GOT3 (cell line): ENCODE measurements around the gene EDIL3.

Experiments used
- DNase-seq: peaks from one replicate; lab custom pipeline; 2025; ENCODE audit warnings: mixed read lengths; lab: John Stamatoyannopoulos, UW

The EDIL3 gene

GRCh38 chr5:83957188-83957587 is 427.5 kb downstream of the EDIL3 start:
- no peak for DNase-seq

GRCh38 chr5:83956386-83956785 is 428.3 kb downstream of the EDIL3 start:
- DNase-seq, result no peak

- DNase-seq, result no peak
Observed at GRCh38 chr5:83955916-83956315, 428.8 kb downstream of the EDIL3 start.

GRCh38 chr5:83947763-83948162 is 436.9 kb downstream of the EDIL3 start:
- DNase-seq, result no peak

- DNase-seq, result no peak
Observed at GRCh38 chr5:83946516-83946915, 438.2 kb downstream of the EDIL3 start.

GRCh38 chr5:83942155-83942554 is 442.5 kb downstream of the EDIL3 start:
- DNase-seq, result no peak

GRCh38 chr5:83937837-83938236 is 446.8 kb downstream of the EDIL3 start:
- DNase-seq, result no peak

GRCh38 chr5:83931969-83932368 is 452.7 kb downstream of the EDIL3 start:
- no peak for DNase-seq

- no peak for DNase-seq
Observed at GRCh38 chr5:83927140-83927733, 457.4 kb downstream of the EDIL3 start.

- DNase-seq, result no peak
Observed at GRCh38 chr5:83925955-83926337, 458.7 kb downstream of the EDIL3 start.

GRCh38 chr5:83925321-83925954 is 459.2 kb downstream of the EDIL3 start:
- no peak for DNase-seq

GRCh38 chr5:83924891-83925290 is 459.8 kb downstream of the EDIL3 start:
- no peak for DNase-seq

- DNase-seq, result no peak
Observed at GRCh38 chr5:83924171-83924570, 460.5 kb downstream of the EDIL3 start.

- no peak for DNase-seq
Observed at GRCh38 chr5:83922699-83923098, 462.0 kb downstream of the EDIL3 start.

GRCh38 chr5:83921666-83922193 is 462.9 kb downstream of the EDIL3 start:
- DNase-seq, result no peak

GRCh38 chr5:83919071-83920041 is 465.3 kb downstream of the EDIL3 start:
- no peak for DNase-seq

GRCh38 chr5:83917261-83917908 is 467.3 kb downstream of the EDIL3 start:
- DNase-seq, result no peak

GRCh38 chr5:83914662-83915418 is 469.8 kb downstream of the EDIL3 start:
- DNase-seq, result no peak

- DNase-seq, result no peak
Observed at GRCh38 chr5:83914199-83914598, 470.5 kb downstream of the EDIL3 start.

- DNase-seq, result no peak
Observed at GRCh38 chr5:83913593-83913992, 471.1 kb downstream of the EDIL3 start.

GRCh38 chr5:83911367-83911919 is 473.2 kb downstream of the EDIL3 start:
- no peak for DNase-seq
